Measurements from ENCODE around the gene MAD1L1.

MAD1L1 gene

DNA sequence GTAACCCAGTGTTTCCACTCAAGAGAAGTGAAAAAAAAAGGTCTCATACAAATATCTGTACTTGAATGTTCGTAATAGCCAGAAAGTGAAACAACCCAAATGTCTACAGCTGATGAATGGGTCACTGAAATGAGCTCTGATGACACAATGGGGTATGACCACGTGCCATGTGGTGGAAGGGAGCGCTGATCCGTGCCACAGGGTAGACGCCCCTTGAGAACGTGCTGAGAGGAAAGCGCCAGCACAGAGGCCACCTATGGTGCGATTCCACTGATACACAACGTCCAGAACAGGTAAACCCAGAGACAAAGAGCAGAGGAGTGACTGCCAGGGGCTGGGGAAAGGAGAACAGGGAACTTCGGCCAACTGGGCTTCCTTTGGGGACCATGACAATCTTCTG, 50.3 kb downstream of the MAD1L1 start:
- TF ChIP-seq, protein P1, sequence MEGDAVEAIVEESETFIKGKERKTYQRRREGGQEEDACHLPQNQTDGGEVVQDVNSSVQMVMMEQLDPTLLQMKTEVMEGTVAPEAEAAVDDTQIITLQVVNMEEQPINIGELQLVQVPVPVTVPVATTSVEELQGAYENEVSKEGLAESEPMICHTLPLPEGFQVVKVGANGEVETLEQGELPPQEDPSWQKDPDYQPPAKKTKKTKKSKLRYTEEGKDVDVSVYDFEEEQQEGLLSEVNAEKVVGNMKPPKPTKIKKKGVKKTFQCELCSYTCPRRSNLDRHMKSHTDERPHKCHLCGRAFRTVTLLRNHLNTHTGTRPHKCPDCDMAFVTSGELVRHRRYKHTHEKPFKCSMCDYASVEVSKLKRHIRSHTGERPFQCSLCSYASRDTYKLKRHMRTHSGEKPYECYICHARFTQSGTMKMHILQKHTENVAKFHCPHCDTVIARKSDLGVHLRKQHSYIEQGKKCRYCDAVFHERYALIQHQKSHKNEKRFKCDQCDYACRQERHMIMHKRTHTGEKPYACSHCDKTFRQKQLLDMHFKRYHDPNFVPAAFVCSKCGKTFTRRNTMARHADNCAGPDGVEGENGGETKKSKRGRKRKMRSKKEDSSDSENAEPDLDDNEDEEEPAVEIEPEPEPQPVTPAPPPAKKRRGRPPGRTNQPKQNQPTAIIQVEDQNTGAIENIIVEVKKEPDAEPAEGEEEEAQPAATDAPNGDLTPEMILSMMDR (IDR thresholded peaks at IDR 0.05): no peak

DNA sequence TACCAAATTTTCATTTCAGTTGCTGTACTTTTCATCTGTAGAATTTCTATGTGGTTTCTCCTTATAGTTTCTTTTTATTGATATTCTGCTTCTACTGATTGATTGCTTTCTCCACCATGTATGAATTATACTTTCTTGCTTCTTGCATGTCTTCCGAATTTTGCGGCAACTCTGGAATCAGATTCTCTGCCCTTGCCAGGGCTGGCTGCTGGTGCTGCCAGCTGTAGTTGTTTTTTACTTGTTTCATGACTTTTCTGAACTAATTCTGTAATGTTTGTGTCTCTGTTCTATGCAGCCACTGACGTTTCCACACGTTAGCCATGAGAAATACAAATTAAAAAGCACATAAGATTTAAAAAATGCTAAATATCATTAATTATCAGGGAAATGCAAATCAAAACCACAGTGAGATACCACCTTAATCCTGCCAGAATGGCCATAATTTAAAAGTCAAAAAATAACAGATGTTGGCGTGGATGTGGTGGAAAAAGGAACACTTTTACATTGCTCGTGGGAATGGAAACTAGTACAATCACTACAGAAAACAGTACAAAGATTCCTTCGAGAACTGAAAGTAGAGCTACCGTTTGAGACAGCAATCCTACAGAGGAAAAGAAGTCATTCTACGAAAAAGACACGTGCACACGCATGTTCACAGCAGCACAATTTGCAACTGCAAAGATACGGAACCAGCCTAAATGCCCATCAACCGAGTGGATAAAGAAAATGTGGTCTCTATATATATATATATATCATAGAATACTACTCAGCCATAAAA, 51.5 kb downstream of the MAD1L1 start:
- TF ChIP-seq, protein P1 (IDR thresholded peaks at IDR 0.05): no peak

DNA sequence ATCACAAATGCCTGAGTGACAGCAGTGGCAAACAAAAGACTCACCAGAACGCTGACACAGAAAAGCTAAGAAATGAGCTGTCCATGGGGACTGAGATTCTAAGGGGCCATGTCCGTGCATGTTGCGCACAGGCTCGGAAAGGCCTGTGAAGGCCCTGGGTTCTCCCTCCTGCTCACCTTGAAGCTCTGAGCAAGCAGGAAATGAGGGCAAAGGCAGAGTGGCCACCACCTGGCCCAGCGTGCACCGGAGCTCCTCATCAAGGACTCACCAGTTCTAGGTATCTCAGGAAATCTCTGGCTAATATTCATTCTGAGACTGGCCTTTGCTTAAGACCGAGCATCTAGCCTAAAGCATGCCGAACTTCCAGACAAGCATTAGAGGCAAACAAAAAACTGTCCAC, 52.7 kb downstream of the MAD1L1 start:
- TF ChIP-seq, protein P1 (IDR thresholded peaks at IDR 0.05): no peak

DNA sequence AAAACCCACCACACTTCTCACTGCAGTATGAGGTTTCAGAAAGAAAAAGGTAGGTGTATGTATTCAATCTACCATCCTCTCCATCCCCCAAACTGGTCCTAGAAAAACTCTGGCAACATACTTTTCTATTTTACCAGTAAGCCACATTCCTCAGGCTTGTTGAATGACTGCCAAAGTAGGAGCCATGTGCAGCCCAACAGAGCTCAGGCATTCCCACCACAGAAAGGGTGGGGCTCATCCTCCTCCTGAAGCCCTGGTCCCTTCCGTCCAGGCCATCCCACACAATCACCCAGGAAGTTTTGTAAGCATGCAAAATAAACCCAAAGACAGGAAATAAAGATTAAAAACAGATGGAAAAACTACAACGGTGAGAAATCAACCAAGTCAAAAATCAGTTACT, 57.2 kb downstream of the MAD1L1 start:
- TF ChIP-seq, protein P1 (IDR thresholded peaks at IDR 0.05): no peak

DNA sequence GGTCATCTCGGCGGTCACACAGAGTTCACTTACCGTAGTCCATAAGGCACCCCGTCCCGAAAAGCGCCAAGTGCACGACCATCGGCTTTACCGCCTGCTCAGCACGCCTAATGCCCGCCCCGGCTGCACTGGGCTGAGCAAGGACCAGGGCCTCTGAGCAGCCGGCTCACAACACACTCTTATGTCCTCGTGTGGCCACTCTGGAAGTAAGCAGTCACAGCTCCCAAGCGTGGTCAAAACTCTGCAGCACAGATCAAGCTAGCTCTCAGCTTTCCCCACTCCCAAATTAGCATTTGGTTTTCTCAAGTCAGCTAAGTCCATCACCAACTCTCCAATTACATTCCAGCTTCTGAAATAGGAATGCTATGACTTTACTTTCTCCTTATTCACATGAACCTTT, 57.7 kb downstream of the MAD1L1 start:
- TF ChIP-seq, protein P1 (IDR thresholded peaks at IDR 0.05): no peak

DNA sequence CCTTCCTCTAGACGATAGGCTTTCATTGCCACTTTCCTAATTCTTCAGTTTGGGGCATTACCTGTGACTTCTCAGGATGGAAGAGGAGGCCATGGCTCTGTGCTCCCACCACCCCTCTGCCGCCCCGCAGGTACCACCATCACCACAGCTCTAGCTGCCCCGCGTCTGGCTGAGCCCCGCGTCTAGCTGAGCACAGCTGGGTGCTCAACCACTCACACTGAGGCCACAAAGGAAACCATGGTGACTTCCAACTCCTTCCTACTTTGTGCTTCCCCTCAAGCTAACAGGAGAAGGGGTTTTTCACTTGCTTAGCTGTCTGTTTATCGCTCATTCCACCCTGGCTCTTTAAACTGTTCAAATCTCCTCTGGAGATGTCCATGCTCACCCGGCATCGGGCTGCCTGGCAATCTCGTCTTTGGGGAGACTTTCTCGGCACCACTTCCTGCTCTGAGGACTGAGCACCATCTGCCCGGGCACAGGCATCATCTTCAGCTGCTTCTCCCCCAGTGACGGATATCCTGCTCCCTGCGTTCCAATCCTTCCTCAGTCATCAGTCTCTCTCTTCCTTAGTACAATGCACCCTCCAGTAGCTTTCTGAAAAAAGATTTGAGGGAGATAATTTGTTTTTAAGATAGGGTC, 59.4 kb downstream of the MAD1L1 start:
- TF ChIP-seq, protein P1 (IDR thresholded peaks at IDR 0.05): no peak

DNA sequence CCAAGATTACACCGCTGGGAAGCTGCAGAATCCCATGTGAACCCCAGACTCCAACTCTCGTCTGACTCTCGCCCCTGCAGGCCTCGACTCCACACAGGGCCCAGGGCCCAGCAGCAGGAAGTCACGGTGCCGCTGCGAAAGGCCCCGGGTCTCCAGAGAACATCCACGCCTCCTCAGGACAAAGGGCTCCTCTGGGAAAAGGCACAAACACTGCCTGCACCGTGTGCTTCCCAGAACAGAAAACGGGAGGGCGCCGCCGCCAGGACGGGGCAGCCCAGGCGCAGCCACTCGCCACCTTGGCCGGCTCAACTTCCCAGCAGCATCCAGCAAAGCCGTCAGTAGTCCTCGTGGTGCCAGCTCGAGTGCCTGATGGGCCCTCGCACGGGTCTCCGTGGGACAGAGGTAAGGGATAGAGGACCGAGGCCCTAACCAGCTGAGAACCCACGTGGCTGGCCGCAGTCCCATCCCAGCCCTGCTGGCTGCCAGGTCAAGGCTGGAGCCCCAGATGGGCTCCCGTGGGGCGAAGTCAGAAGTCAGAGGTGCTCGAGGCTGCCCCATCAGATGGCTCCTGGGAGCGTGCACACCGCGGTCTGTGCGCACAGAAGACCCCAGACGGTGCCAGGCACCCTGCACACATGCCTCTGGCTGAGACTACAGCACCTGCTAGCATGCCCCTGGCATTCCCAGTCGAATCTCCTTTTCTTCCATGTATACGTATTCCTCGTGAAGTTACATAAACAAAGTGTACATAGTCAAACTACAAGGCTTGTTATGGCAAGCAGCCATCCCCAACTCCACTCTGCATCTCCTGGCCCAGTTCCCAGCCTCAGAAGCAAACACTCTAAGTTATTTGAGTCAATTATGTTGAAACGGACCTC, 60.2 kb downstream of the MAD1L1 start:
- TF ChIP-seq, protein P1 (IDR thresholded peaks at IDR 0.05): no peak

Measured in LNCAP (cell line).